GM19035 (cell line): ENCODE measurements around the gene SPAG9.
A peak's percentile ranks its signal among the peaks of the same experiment; 100 is the strongest.
"Not testable (repeated sequence)": the region's sequence is repeated elsewhere in the genome, so short reads cannot be mapped to it uniquely, and the experiment has no call there.

ENCODE experiments used
- ATAC-seq: cut with Tn5 transposase; IDR thresholded peaks from one replicate; pipeline ENCODE4 v1.9.1; 2021; ENCODE audit not compliant: unreplicated experiment

SPAG9 gene

GRCh38 chr17:51087072-51087757, 33.5 kb downstream of the SPAG9 start:
- ATAC-seq, result no peak

- no peak for ATAC-seq
Measured at GRCh38 chr17:51085150-51085805, 35.4 kb downstream of the SPAG9 start.

- no peak for ATAC-seq
Measured at GRCh38 chr17:51083981-51084380, 36.7 kb downstream of the SPAG9 start.

- ATAC-seq, result not testable (repeated sequence)
Measured at GRCh38 chr17:51083364-51083763, 37.3 kb downstream of the SPAG9 start.

GRCh38 chr17:51079049-51079448, 41.6 kb downstream of the SPAG9 start:
- ATAC-seq, result no peak

- ATAC-seq, result no peak
Measured at GRCh38 chr17:51078009-51078592, 42.6 kb downstream of the SPAG9 start.

- no peak for ATAC-seq
Measured at GRCh38 chr17:51076821-51077220, 43.8 kb downstream of the SPAG9 start.

- ATAC-seq, result no peak
Measured at GRCh38 chr17:51071556-51071955, 49.1 kb downstream of the SPAG9 start.

- ATAC-seq, result no peak
Measured at GRCh38 chr17:51065466-51065865, 55.2 kb downstream of the SPAG9 start.

- ATAC-seq, result no peak
Measured at GRCh38 chr17:51064061-51064735, 56.5 kb downstream of the SPAG9 start.

- no peak for ATAC-seq
Measured at GRCh38 chr17:51060396-51060795, 60.3 kb downstream of the SPAG9 start.

- no peak for ATAC-seq
Measured at GRCh38 chr17:51059781-51060180, 60.9 kb downstream of the SPAG9 start.

- ATAC-seq, result no peak
Measured at GRCh38 chr17:51057534-51057933, 63.1 kb downstream of the SPAG9 start.

GRCh38 chr17:51056813-51057510, 63.7 kb downstream of the SPAG9 start:
- ATAC-seq, result no peak

- no peak for ATAC-seq
Measured at GRCh38 chr17:51054748-51055147, 65.9 kb downstream of the SPAG9 start.

- no peak for ATAC-seq
Measured at GRCh38 chr17:51052235-51052634, 68.4 kb downstream of the SPAG9 start.

GRCh38 chr17:51050291-51051033, 70.2 kb downstream of the SPAG9 start:
- peak; percentile 86 for ATAC-seq

- ATAC-seq, result no peak
Measured at GRCh38 chr17:51046514-51047384, 73.9 kb downstream of the SPAG9 start.

- no peak for ATAC-seq
Measured at GRCh38 chr17:51046046-51046445, 74.6 kb downstream of the SPAG9 start.

- ATAC-seq, result no peak
Measured at GRCh38 chr17:51045621-51046020, 75.0 kb downstream of the SPAG9 start.
